K562 (cell line): ENCODE results near the gene SUCO. TPM values are rescaled to one million over a fixed set of nuclear protein-coding genes. Genes with fewer than 3 reads are reported as not detected.

Source experiments
- ATAC-seq: fragments of 200-7000 bp; cut with Tn5 transposase; 3 replicates; pipeline ENCODE4 v1.9.1; 2020; ENCODE audit warnings: moderate library complexity
- BruUV-seq: library from RNA; stranded (reverse); fragments of 400-500 nt; replicated peaks from 2 replicates; lab custom pipeline; 2021; lab: Mats Ljungman, UMichigan
- CTCF ChIA-PET: fragments of 300-600 bp; formaldehyde crosslinking; extraction: SDS; loops from one replicate; lab custom pipeline; 2021; ENCODE audit warnings: low intra/inter-chr PET ratio; lab: Yijun Ruan, JAX
- POLR2A ChIA-PET: fragments of 300-600, 350-650 bp; sonication (Branson Sonifier 250); formaldehyde crosslinking; extraction: SDS; loops from one replicate; lab custom pipeline; 2021; ENCODE audit warnings: antibody characterized with exemption, inconsistent platforms; lab: Yijun Ruan, JAX
- DNase-seq, 4 experiments: peaks; one replicate each; pipeline versions ENCODE4 v3.0.0 to v3.0.0-alpha.2; 2011 to 2018; ENCODE audit warnings: low spot score in 3 of 4, mixed read lengths in 3 of 4; ENCODE audit errors: extremely low read depth in 1 of 4
- FAIRE-seq: peaks from 2 replicates; lab custom pipeline; 2011; peaks lifted over from hg19 to GRCh38; lab: Jason Lieb, UNC
- H2AFZ ChIP-seq: 2 replicates; pipeline ENCODE4 v1.6.0; 2011; ENCODE audit warnings: low read depth, low read length, control low read depth, inconsistent platforms
- H3K27ac ChIP-seq: fragments of 200-600 bp; 3 replicates; pipeline ENCODE4 v1.8.0; 2011; ENCODE audit warnings: low read depth, mild to moderate bottlenecking, control low read depth, inconsistent platforms, low read length, moderate library complexity, mixed read lengths; ENCODE audit errors: extremely low read depth
- H3K27me3 ChIP-seq, 2 experiments: fragments of 300-600 bp in 1 of 2; 2 replicates in 1 of 2; 3 replicates in 1 of 2; pipeline versions ENCODE4 v1.6.0 to v1.8.0; 2011; ENCODE audit warnings: inconsistent platforms in 2 of 2, low read length in 2 of 2, mild to moderate bottlenecking in 1 of 2, mixed read lengths in 1 of 2, moderate library complexity in 1 of 2; ENCODE audit not compliant: control insufficient read depth in 2 of 2, insufficient read depth in 2 of 2
- H3K36me3 ChIP-seq: fragments of 300-600 bp; 3 replicates; pipeline ENCODE4 v1.8.0; 2011; ENCODE audit warnings: mild to moderate bottlenecking, low read length, inconsistent platforms; ENCODE audit not compliant: control insufficient read depth, insufficient read depth
- H3K4me1 ChIP-seq, 2 experiments: fragments of 200-600 bp in 1 of 2; replicated peaks in 1 of 2; 2 replicates in 1 of 2; 3 replicates in 1 of 2; pipeline versions ENCODE4 v1.5.1 to v1.8.0; 2011; ENCODE audit warnings: inconsistent platforms in 2 of 2, low read length in 2 of 2, mild to moderate bottlenecking in 1 of 2, mixed read lengths in 1 of 2, moderate library complexity in 1 of 2; ENCODE audit not compliant: control insufficient read depth in 2 of 2, insufficient read depth in 2 of 2
- H3K4me2 ChIP-seq: 2 replicates; pipeline ENCODE4 v1.6.1; 2011; ENCODE audit warnings: low read length, control low read depth, inconsistent platforms, mixed read lengths; ENCODE audit not compliant: insufficient read depth
- H3K4me3 ChIP-seq: fragments of 200-600 bp; sonication (generic), shearing (Covaris generic); 2 replicates; pipeline ENCODE4 v1.5.1; 2016; ENCODE audit warnings: control low read depth, inconsistent platforms
- H3K79me2 ChIP-seq: fragments of 200-600 bp; 3 replicates; pipeline ENCODE4 v1.8.0; 2011; ENCODE audit warnings: low read length, inconsistent platforms; ENCODE audit not compliant: control insufficient read depth, insufficient read depth
- H3K9ac ChIP-seq, 2 experiments: 2 replicates each; pipeline versions ENCODE4 v1.6.0 to v1.6.1; 2011; ENCODE audit warnings: low read depth in 2 of 2, low read length in 2 of 2, control low read depth in 1 of 2, inconsistent platforms in 1 of 2, mild to moderate bottlenecking in 1 of 2, mixed read lengths in 1 of 2; ENCODE audit not compliant: insufficient read depth in 1 of 2
- H3K9me1 ChIP-seq: one replicate; pipeline ENCODE4 v1.6.0; 2011; ENCODE audit warnings: inconsistent platforms, mild to moderate bottlenecking, low read length, moderate library complexity; ENCODE audit not compliant: control insufficient read depth, insufficient read depth
- H3K9me3 ChIP-seq: replicated peaks from 2 replicates; pipeline ENCODE4 v1.5.1; 2011; ENCODE audit warnings: low read depth, low read length, inconsistent platforms; ENCODE audit not compliant: control insufficient read depth, insufficient read depth
- H4K20me1 ChIP-seq: replicated peaks from 2 replicates; pipeline ENCODE4 v1.6.1; 2011; ENCODE audit warnings: low read length, inconsistent platforms, mixed read lengths; ENCODE audit not compliant: control insufficient read depth, insufficient read depth
- BHLHE40 ChIP-seq: IDR thresholded peaks from 2 replicates; pipeline ENCODE4 v1.6.1; 2011; ENCODE audit warnings: low read length, improper control_type of control experiment
- C11orf30 ChIP-seq: fragments of 450-650 bp; IDR thresholded peaks from 2 replicates; pipeline ENCODE4 v1.6.1; 2016; ENCODE audit warnings: low read depth, mild to moderate bottlenecking
- ELF4 ChIP-seq: fragments of 450-650 bp; formaldehyde crosslinking; IDR thresholded peaks from 2 replicates; pipeline ENCODE4 v1.4.0; 2022; ENCODE audit warnings: missing genetic modification characterization
- ETV6 ChIP-seq, 3 experiments: fragments of 150-350 bp in 1 of 3; sonication (generic) in 1 of 3; formaldehyde crosslinking in 1 of 3; IDR thresholded peaks; 2 replicates each; pipeline versions ENCODE4 v1.6.1 to v1.8.0; 2014 to 2022; ENCODE audit warnings: borderline replicate concordance in 2 of 3, low read depth in 2 of 3, antibody characterized with exemption in 1 of 3, low read length in 1 of 3, mild to moderate bottlenecking in 1 of 3, missing genetic modification reagents in 1 of 3
- FOXJ2 ChIP-seq: fragments of 200-800 bp; sonication (Bioruptor generic); IDR thresholded peaks from 2 replicates; pipeline ENCODE4 v1.6.1; 2016; ENCODE audit warnings: missing genetic modification characterization, missing compliant biosample characterization
- GATA2 ChIP-seq: sonication (generic); formaldehyde crosslinking; IDR thresholded peaks from 2 replicates; pipeline ENCODE4 v1.4.0; 2020; ENCODE audit warnings: mild to moderate bottlenecking, missing genetic modification reagents
- JUND ChIP-seq, 2 experiments: IDR thresholded peaks; 2 replicates in 1 of 2; 3 replicates in 1 of 2; pipeline ENCODE4 v1.6.1; 2011; ENCODE audit warnings: borderline replicate concordance in 2 of 2, low read depth in 2 of 2, low read length in 2 of 2, improper control_type of control experiment in 1 of 2, missing biosample characterization in 1 of 2, missing genetic modification characterization in 1 of 2, missing genetic modification reagents in 1 of 2
- KAT7 ChIP-seq: sonication (generic); formaldehyde crosslinking; IDR thresholded peaks from 2 replicates; pipeline ENCODE4 v1.8.0; 2022; ENCODE audit warnings: missing genetic modification reagents, mild to moderate bottlenecking, borderline replicate concordance
- KDM1A ChIP-seq, 2 experiments: fragments of 450-650 bp; IDR thresholded peaks; 2 replicates each; pipeline ENCODE4 v1.6.1; 2016; ENCODE audit warnings: mild to moderate bottlenecking in 2 of 2
- KLF10 ChIP-seq: fragments of 250-450 bp; sonication (Bioruptor Pico); IDR thresholded peaks from 2 replicates; pipeline ENCODE4 v1.6.1; 2021; ENCODE audit warnings: matching md5 sums
- SETDB1 ChIP-seq: IDR thresholded peaks from one replicate; pipeline ENCODE4 v1.6.1; 2012; ENCODE audit warnings: low read length, control low read depth, inconsistent platforms
- SMAD1 ChIP-seq: fragments of 150-350 bp; IDR thresholded peaks from 2 replicates; pipeline ENCODE4 v1.6.1; 2014; ENCODE audit warnings: low read length, low read depth; ENCODE audit not compliant: partially characterized antibody
- ZNF232 ChIP-seq: sonication (generic); formaldehyde crosslinking; IDR thresholded peaks from 2 replicates; pipeline ENCODE4 v1.8.0; 2022; ENCODE audit warnings: mild to moderate bottlenecking, missing genetic modification reagents
- WGBS: fragments of 100-300 bp; shearing (Covaris generic); methylation state at CpG from one replicate; pipeline ENCODE4 v1.1.6; 2016; ENCODE audit warnings: low coverage, mixed read lengths; ENCODE audit not compliant: insufficient coverage; ENCODE audit errors: missing lambda C conversion rate; 5-methylcytosine and 5-hydroxymethylcytosine counted together
- in situ Hi-C: fragments of 300-500 bp; cut with MboI; formaldehyde crosslinking; loops from 4 replicates; pipeline ENCODE4 v1.15.0; 2018; ENCODE audit warnings: inconsistent platforms, mixed read lengths
- intact Hi-C: fragments of 100-400 bp; cut with micrococcal nuclease; formaldehyde crosslinking; loops from 2 replicates; pipeline ENCODE4 v1.14.2; 2022
- polyA plus RNA-seq, 8 experiments: library from polyadenylated mRNA; depleted of rRNA in 4 of 8; stranded (reverse) in 5 of 8; unstranded in 3 of 8; fragments of >200 nt; fragmentation: Nextera tagmentation in 2 of 8; fragmentation: Illumina TruSeq in 1 of 8; extraction: Ambion mirVana in 2 of 8; extraction: Trizol in 1 of 8; gene quantifications; 2 replicates each; pipeline versions ENCODE4 v1.2.1 to v1.2.3, GENCODE V29; 2011 to 2014; ENCODE audit warnings: inconsistent platforms in 1 of 8, missing spikeins in 1 of 8
- total RNA-seq, 7 experiments: library from RNA; depleted of rRNA in 6 of 7; stranded (reverse); fragments of >200 nt in 6 of 7; fragmentation: Illumina TruSeq in 2 of 7; extraction: Trizol in 2 of 7; gene quantifications; 2 replicates each; pipeline versions ENCODE4 v1.2.1 to v1.2.3, GENCODE V29; 2011 to 2021; ENCODE audit warnings: low replicate concordance in 1 of 7

The SUCO gene
- total and polyA plus RNA-seq, 9 of the 15 experiments (the other 6 are each of a cell fraction or from before 2014, with no cell fraction given), result 2.5 to 20.6 (median 14.3) TPM

DNA sequence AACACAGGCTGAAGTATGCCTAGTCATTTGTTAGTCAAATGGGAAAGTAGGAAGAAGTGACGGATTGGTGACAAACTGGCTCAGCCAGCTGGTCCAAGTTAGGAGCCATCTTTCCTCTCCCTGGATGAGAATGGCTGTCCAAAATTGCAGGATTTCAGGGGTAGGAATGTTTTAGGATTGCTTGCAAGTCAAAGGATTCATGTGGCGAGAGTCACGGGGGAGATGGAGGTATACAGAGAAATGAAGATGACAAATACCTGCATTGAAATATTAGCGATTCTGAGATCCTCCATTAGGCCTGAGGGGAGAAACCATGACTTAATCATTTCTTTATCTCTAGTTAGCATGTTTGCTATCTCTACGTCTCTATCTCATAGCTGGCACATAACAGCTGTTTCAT is 47.3 kb upstream of the SUCO start:
- Histone ChIP-seq H3K4me1 (peaks cover 0 to 17% of the 10 kb centered on the region in 2 experiments; a peak in 3 of 5 replicates), H3K9me3 (no peaks in the 10 kb centered on the region), H3K36me3 (no peaks in the 10 kb centered on the region), H3K4me3 (no peak overlapping the region)
- 28% methylated on average over 5 of the region's 5 CpGs for WGBS
- intact Hi-C loops, result no loop called here
- no peak for TF ChIP-seq KDM1A (IDR thresholded peaks at IDR 0.05)
- TF ChIP-seq FOXJ2 (tag), result peak; percentile 25; the same call in 1 of the 2 replicates
- TF ChIP-seq, all 486 proteins: peak for 1
- no peaks in the 10 kb centered on the region for H3K9me1 ChIP-seq
- in situ Hi-C loops, result no loop called here
- ChIA-PET CTCF (no interaction called here), POLR2A (interaction anchor here (1.9 kb wide), 1 partner anchor 13 kb away, joined by 5 read pairs; no protein-coding TSS in a partner anchor)
- no peak for ATAC-seq
- no peak overlapping the region for H3K9ac ChIP-seq
- H3K27ac ChIP-seq, result no peak overlapping the region
- no peak overlapping the region for H2AFZ ChIP-seq
- no peaks in the 10 kb centered on the region for H3K79me2 ChIP-seq
- H3K27me3 ChIP-seq, result no peaks in the 10 kb centered on the region
- no peak overlapping the region for H3K4me2 ChIP-seq
- DNase-seq, result no peak
- H4K20me1 ChIP-seq, result no peaks in the 10 kb centered on the region
- no TSS peak for BruUV-seq
- FAIRE-seq, result no peak

DNA sequence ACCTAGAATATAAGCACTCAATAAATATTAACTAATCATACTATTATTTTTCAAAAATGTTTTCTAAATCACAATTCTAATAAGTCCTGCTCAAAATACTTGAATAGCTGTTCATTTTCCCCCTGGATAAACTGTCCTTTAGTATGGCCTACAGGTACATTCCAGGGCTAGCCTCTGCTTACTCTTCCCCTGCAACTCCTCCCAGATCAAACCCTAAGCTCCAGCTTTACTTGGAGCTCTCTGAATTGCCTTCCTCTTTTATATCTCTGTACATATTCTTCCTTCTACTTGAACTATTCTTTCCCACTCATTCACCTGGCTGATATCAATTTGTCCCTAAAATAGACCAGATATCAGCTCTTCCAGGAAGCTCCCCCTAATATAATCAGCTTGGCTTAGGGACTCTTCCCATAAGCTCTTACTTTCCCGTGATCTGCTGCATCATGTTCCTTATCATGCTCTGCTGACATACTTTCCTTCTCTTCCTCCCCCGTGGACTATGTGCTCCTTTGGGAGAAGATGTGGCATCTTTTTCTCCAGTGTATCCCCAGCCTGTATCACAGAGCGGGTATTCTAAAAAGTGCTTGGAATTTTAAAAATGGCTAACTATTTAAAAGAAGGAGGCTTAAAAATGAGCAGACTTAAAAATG is 46.0 kb upstream of the SUCO start:
- Histone ChIP-seq H3K79me2 (no peaks in the 10 kb centered on the region), H3K9me1 (no peaks in the 10 kb centered on the region), H3K27me3 (no peaks in the 10 kb centered on the region), H3K27ac (no peak overlapping the region), H3K9ac (no peak overlapping the region), H3K9me3 (no peaks in the 10 kb centered on the region), H3K4me3 (no peak overlapping the region), H3K36me3 (no peaks in the 10 kb centered on the region), H3K4me1 (peaks cover 0 to 17% of the 10 kb centered on the region in 2 experiments; a peak in 3 of 5 replicates), H3K4me2 (peak overlapping the region; percentile 36; the same call in 1 of the 2 replicates), H4K20me1 (no peaks in the 10 kb centered on the region), H2AFZ (peak overlapping the region; percentile 41)
- ATAC-seq, result peak; percentile 71
- in situ Hi-C loops, result no loop called here
- FAIRE-seq, result no peak
- 17% methylated on average over 3 of the region's 3 CpGs for WGBS
- CTCF ChIA-PET, result no interaction called here
- BruUV-seq, result no TSS peak
- peak in 2 of 4 experiments; percentile 35 to 39 for DNase-seq
- intact Hi-C loops, result no loop called here
- POLR2A ChIA-PET, result interaction anchor here (0.6 to 2.1 kb wide), 11 partner anchors 10 to 50 kb away, joined by 3 to 6 read pairs (median 3); no protein-coding TSS in a partner anchor
- TF ChIP-seq SETDB1 (no peak), KLF10 (CRISPR knock-in tag) (no peak), GATA2 (CRISPR knock-in tag) (no peak), C11orf30 (peak; percentile 73), ELF4 (CRISPR knock-in tag) (0 out of 2 replicates have a peak, but pooled peaks have one; percentile 22), KAT7 (CRISPR knock-in tag) (peak; percentile 36; the same call in 1 of the 2 replicates), SMAD1 (no peak), JUND (IDR thresholded peaks at IDR 0.05; ENCODE audit: borderline replicate concordance, low read depth, low read length) (no peak), JUND (tag; IDR thresholded peaks at IDR 0.05; ENCODE audit: borderline replicate concordance, low read depth, low read length) (peak; percentile 28; the same call in 1 of the 3 replicates), ZNF232 (CRISPR knock-in tag) (no peak), BHLHE40 (no peak), KDM1A (IDR thresholded peaks at IDR 0.05) (0 out of 4 replicates have a peak, but pooled peaks of 1 of the 2 experiments have one; percentile 25), ETV6 (IDR thresholded peaks at IDR 0.05; ENCODE audit: borderline replicate concordance in 1 of 2, low read depth in 2 of 2, low read length in 1 of 2) (no peak), ETV6 (CRISPR knock-in tag; IDR thresholded peaks at IDR 0.05; ENCODE audit: borderline replicate concordance) (no peak)
